Measurements from ENCODE around the gene LRRC74A.

GRCh38 chr14:76820700-76821099 lies 5.5 kb upstream of the LRRC74A start:
- TF ChIP-seq, protein P1, sequence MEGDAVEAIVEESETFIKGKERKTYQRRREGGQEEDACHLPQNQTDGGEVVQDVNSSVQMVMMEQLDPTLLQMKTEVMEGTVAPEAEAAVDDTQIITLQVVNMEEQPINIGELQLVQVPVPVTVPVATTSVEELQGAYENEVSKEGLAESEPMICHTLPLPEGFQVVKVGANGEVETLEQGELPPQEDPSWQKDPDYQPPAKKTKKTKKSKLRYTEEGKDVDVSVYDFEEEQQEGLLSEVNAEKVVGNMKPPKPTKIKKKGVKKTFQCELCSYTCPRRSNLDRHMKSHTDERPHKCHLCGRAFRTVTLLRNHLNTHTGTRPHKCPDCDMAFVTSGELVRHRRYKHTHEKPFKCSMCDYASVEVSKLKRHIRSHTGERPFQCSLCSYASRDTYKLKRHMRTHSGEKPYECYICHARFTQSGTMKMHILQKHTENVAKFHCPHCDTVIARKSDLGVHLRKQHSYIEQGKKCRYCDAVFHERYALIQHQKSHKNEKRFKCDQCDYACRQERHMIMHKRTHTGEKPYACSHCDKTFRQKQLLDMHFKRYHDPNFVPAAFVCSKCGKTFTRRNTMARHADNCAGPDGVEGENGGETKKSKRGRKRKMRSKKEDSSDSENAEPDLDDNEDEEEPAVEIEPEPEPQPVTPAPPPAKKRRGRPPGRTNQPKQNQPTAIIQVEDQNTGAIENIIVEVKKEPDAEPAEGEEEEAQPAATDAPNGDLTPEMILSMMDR (IDR thresholded peaks at IDR 0.05): no peak
- no peak for TF ChIP-seq POLR2A (IDR thresholded peaks at IDR 0.05)

Data from thyroid gland (tissue), 4 donors.